Right renal pelvis (tissue), 4 donors: ENCODE data around the gene ATP1B3. TPM values are rescaled to one million over a fixed set of nuclear protein-coding genes. Genes with fewer than 3 reads are reported as not detected.
"Not testable (repeated sequence)": the region's sequence is repeated elsewhere in the genome, so short reads cannot be mapped to it uniquely, and the experiment has no call there.

Experiments used
- DNase-seq, 4 donors: peaks; one replicate each; pipeline ENCODE4 v3.0.0-alpha.2; 2013; ENCODE audit warnings: low read depth in 4 of 4, low spot score in 3 of 4, missing footprints in 1 of 4
- polyA plus RNA-seq, 4 donors: library from polyadenylated mRNA; unstranded; fragments of 120-200 nt; gene quantifications; one replicate each; pipeline ENCODE4 v1.2.1, GENCODE V29; 2013; ENCODE audit not compliant: insufficient read length in 4 of 4

ATP1B3 gene
- polyA plus RNA-seq, 4 donors: 170 to 205 (median 189) TPM

- no peak for DNase-seq
Measured at GRCh38 chr3:141940194-141940776, 63.8 kb downstream of the ATP1B3 start.

- DNase-seq: no peak
Measured at GRCh38 chr3:141941093-141941492, 64.7 kb downstream of the ATP1B3 start.

- no peak for DNase-seq
Measured at GRCh38 chr3:141942006-141942405, 65.6 kb downstream of the ATP1B3 start.

- DNase-seq: no peak
Measured at GRCh38 chr3:141945726-141946485, 69.5 kb downstream of the ATP1B3 start.

GRCh38 chr3:141949399-141949798 is 73.0 kb downstream of the ATP1B3 start:
- DNase-seq: no peak

GRCh38 chr3:141949972-141950371 is 73.5 kb downstream of the ATP1B3 start:
- no peak for DNase-seq

GRCh38 chr3:141950572-141951493 is 74.4 kb downstream of the ATP1B3 start:
- DNase-seq: no peak

GRCh38 chr3:141952611-141953010 is 76.2 kb downstream of the ATP1B3 start:
- no peak for DNase-seq

- no peak for DNase-seq
Measured at GRCh38 chr3:141955175-141955574, 78.7 kb downstream of the ATP1B3 start.

GRCh38 chr3:141959589-141960554 is 83.4 kb downstream of the ATP1B3 start:
- DNase-seq: no peak

- DNase-seq: no peak
Measured at GRCh38 chr3:141960731-141961130, 84.3 kb downstream of the ATP1B3 start.

GRCh38 chr3:141963301-141963700 is 86.9 kb downstream of the ATP1B3 start:
- no peak for DNase-seq

- DNase-seq: no peak
Measured at GRCh38 chr3:141965471-141965870, 89.0 kb downstream of the ATP1B3 start.

GRCh38 chr3:141969711-141970110 is 93.3 kb downstream of the ATP1B3 start:
- DNase-seq: no peak

- no peak for DNase-seq
Measured at GRCh38 chr3:141971571-141971970, 95.1 kb downstream of the ATP1B3 start.

- no peak for DNase-seq
Measured at GRCh38 chr3:141972399-141972798, 96.0 kb downstream of the ATP1B3 start.

- DNase-seq: not testable (repeated sequence)
Measured at GRCh38 chr3:141974777-141975176, 98.3 kb downstream of the ATP1B3 start.
